ENCODE measurements around the gene ABITRAM. TPM values are rescaled to one million over a fixed set of nuclear protein-coding genes. Genes with fewer than 3 reads are reported as not detected.
"Not testable (repeated sequence)": the region's sequence is repeated elsewhere in the genome, so short reads cannot be mapped to it uniquely, and the experiment has no call there.

ABITRAM gene
- total RNA-seq, 1 experiment from 2014 or later = 6.4 TPM

- ChIA-PET POLR2A (no interaction called here), CTCF (no interaction called here)
- peaks cover 6% of the 10 kb centered on the region for H3K36me3 ChIP-seq (ENCODE audit: control insufficient read depth, insufficient read depth, low read length)
- no peak for ATAC-seq
- no peak overlapping the region for H3K27ac ChIP-seq (ENCODE audit: low read length)
- H3K27me3 ChIP-seq (ENCODE audit: control insufficient read depth, insufficient read depth, low read length) = no peaks in the 10 kb centered on the region
- BruUV-seq (replicated peaks) = no TSS peak
- H3K4me3 ChIP-seq (ENCODE audit: low read depth in 2 of 2, low read length in 2 of 2) = no peak overlapping the region
- no peaks in the 10 kb centered on the region for H3K4me1 ChIP-seq (ENCODE audit: control insufficient read depth, insufficient read depth, low read length)
- TF ChIP-seq REST (IDR thresholded peaks at IDR 0.05; ENCODE audit: insufficient read depth in 1 of 2, low read depth in 2 of 2, low read length in 1 of 2) = no peak
- TF ChIP-seq POLR2AphosphoS5 (IDR thresholded peaks at IDR 0.05; ENCODE audit: low read depth, low read length) = no peak
- no peak for TF ChIP-seq SIN3A (IDR thresholded peaks at IDR 0.05; ENCODE audit: borderline replicate concordance, insufficient read depth, low read depth, low read length)
- TF ChIP-seq CTCF (IDR thresholded peaks at IDR 0.05) = no peak
- TF ChIP-seq TCF7L2 (IDR thresholded peaks at IDR 0.05; ENCODE audit: low read depth, low read length) = no peak
- H3K9me3 ChIP-seq (ENCODE audit: control insufficient read depth, insufficient read depth, low read depth, low read length) = no peaks in the 10 kb centered on the region
- in situ Hi-C loops (cut with HindIII; ENCODE audit: low pct_unique_long_range_greater_than_20kb, low sequenced_read_pairs) = no loop called here
- intact Hi-C loops (cut with micrococcal nuclease; ENCODE audit: unreplicated experiment) = no loop called here
- no peak for DNase-seq (ENCODE audit: low read depth, low spot score)
These were observed 39.8 kb upstream of the ABITRAM start for GRCh38 chr9:108894225-108894997.

- Histone ChIP-seq H3K36me3 (ENCODE audit: control insufficient read depth, insufficient read depth, low read length) (peaks cover 6% of the 10 kb centered on the region), H3K4me1 (ENCODE audit: control insufficient read depth, insufficient read depth, low read length) (no peaks in the 10 kb centered on the region), H3K9me3 (ENCODE audit: control insufficient read depth, insufficient read depth, low read depth, low read length) (no peaks in the 10 kb centered on the region), H3K27ac (ENCODE audit: low read length) (no peak overlapping the region), H3K4me3 (ENCODE audit: low read depth in 2 of 2, low read length in 2 of 2) (no peak overlapping the region), H3K27me3 (ENCODE audit: control insufficient read depth, insufficient read depth, low read length) (no peaks in the 10 kb centered on the region)
- ChIA-PET CTCF (no interaction called here), POLR2A (no interaction called here)
- intact Hi-C loops (cut with micrococcal nuclease; ENCODE audit: unreplicated experiment) (no loop called here), in situ Hi-C loops (cut with HindIII; ENCODE audit: low pct_unique_long_range_greater_than_20kb, low sequenced_read_pairs) (no loop called here)
- DNase-seq (ENCODE audit: low read depth, low spot score) (no peak), ATAC-seq (no peak)
- BruUV-seq (replicated peaks) = no TSS peak
- no peak for TF ChIP-seq POLR2AphosphoS5 (IDR thresholded peaks at IDR 0.05; ENCODE audit: low read depth, low read length)
- no peak for TF ChIP-seq TCF7L2 (IDR thresholded peaks at IDR 0.05; ENCODE audit: low read depth, low read length)
- no peak for TF ChIP-seq CTCF (IDR thresholded peaks at IDR 0.05)
- no peak for TF ChIP-seq REST (IDR thresholded peaks at IDR 0.05; ENCODE audit: insufficient read depth in 1 of 2, low read depth in 2 of 2, low read length in 1 of 2)
- no peak for TF ChIP-seq SIN3A (IDR thresholded peaks at IDR 0.05; ENCODE audit: borderline replicate concordance, insufficient read depth, low read depth, low read length)
These were observed 36.7 kb upstream of the ABITRAM start for GRCh38 chr9:108897324-108898096.

- BruUV-seq (replicated peaks); H3K9me3 ChIP-seq (ENCODE audit: control insufficient read depth, insufficient read depth, low read depth, low read length); in situ Hi-C loops (cut with HindIII; ENCODE audit: low pct_unique_long_range_greater_than_20kb, low sequenced_read_pairs); ATAC-seq; H3K4me1 ChIP-seq (ENCODE audit: control insufficient read depth, insufficient read depth, low read length); H3K4me3 ChIP-seq (ENCODE audit: low read depth in 2 of 2, low read length in 2 of 2); H3K27me3 ChIP-seq (ENCODE audit: control insufficient read depth, insufficient read depth, low read length); CTCF ChIA-PET; H3K36me3 ChIP-seq (ENCODE audit: control insufficient read depth, insufficient read depth, low read length); intact Hi-C loops (cut with micrococcal nuclease; ENCODE audit: unreplicated experiment); H3K27ac ChIP-seq (ENCODE audit: low read length); DNase-seq (ENCODE audit: low read depth, low spot score): not testable (repeated sequence)
- POLR2A ChIA-PET = interaction anchor here (0.6 kb wide), 1 partner anchor 124 kb away, joined by 3 read pairs; no protein-coding TSS in a partner anchor
These were observed 35.0 kb upstream of the ABITRAM start for GRCh38 chr9:108899023-108899695.
